SK-N-SH treated with all-trans-retinoic acid at 6 μM for 48 hours (cell line): ENCODE results near the gene ANKS1A.

Experiments used
- ATAC-seq: fragments of 200-7000 bp; cut with Tn5 transposase; 3 replicates; pipeline ENCODE4 v1.9.1; 2020; ENCODE audit warnings: mild to moderate bottlenecking, moderate library complexity
- ARNTL ChIP-seq: fragments of 450-650 bp; formaldehyde crosslinking; IDR thresholded peaks from 2 replicates; pipeline ENCODE4 v1.5.0; 2020; ENCODE audit warnings: low read depth, mild to moderate bottlenecking, moderate library complexity, borderline replicate concordance
- BACH2 ChIP-seq: fragments of 250-450 bp; sonication (Bioruptor Pico); IDR thresholded peaks from 2 replicates; pipeline ENCODE4 v1.9.0; 2021; ENCODE audit warnings: mild to moderate bottlenecking, borderline replicate concordance
- CSDC2 ChIP-seq: fragments of 250-450 bp; sonication (Bioruptor Pico); IDR thresholded peaks from 2 replicates; pipeline ENCODE4 v1.5.0; 2020; ENCODE audit warnings: mild to moderate bottlenecking, moderate library complexity
- CSRNP3 ChIP-seq: fragments of 250-450 bp; sonication (Bioruptor Pico); IDR thresholded peaks from 2 replicates; pipeline ENCODE4 v1.5.1; 2021; ENCODE audit warnings: mild to moderate bottlenecking, moderate library complexity
- ESRRG ChIP-seq: fragments of 250-450 bp; sonication (Bioruptor Pico); IDR thresholded peaks from 2 replicates; pipeline ENCODE4 v1.6.1; 2021; ENCODE audit warnings: mild to moderate bottlenecking
- GLIS3 ChIP-seq: fragments of 250-450 bp; sonication (Bioruptor Pico); IDR thresholded peaks from 2 replicates; pipeline ENCODE4 v1.5.0; 2020; ENCODE audit warnings: mild to moderate bottlenecking, moderate library complexity
- ISL1 ChIP-seq: fragments of 250-450 bp; sonication (Bioruptor Pico); IDR thresholded peaks from 2 replicates; pipeline ENCODE4 v2.1.2; 2022; ENCODE audit warnings: mild to moderate bottlenecking, moderate library complexity
- OSR1 ChIP-seq: fragments of 250-450 bp; sonication (Bioruptor Pico); IDR thresholded peaks from 2 replicates; pipeline ENCODE4 v1.8.0; 2022; ENCODE audit warnings: moderate library complexity, mild to moderate bottlenecking, inconsistent platforms
- PATZ1 ChIP-seq: fragments of 250-450 bp; sonication (Bioruptor Pico); IDR thresholded peaks from 2 replicates; pipeline ENCODE4 v1.8.0; 2020; ENCODE audit warnings: mild to moderate bottlenecking, moderate library complexity, borderline replicate concordance
- POU6F1 ChIP-seq: fragments of 250-450 bp; sonication (Bioruptor Pico); IDR thresholded peaks from 2 replicates; pipeline ENCODE4 v1.8.0; 2021; ENCODE audit warnings: low read depth, mild to moderate bottlenecking, moderate library complexity, borderline replicate concordance
- PPARA ChIP-seq: fragments of 250-450 bp; sonication (Bioruptor Pico); IDR thresholded peaks from 2 replicates; pipeline ENCODE4 v1.5.0; 2020; ENCODE audit warnings: mild to moderate bottlenecking, borderline replicate concordance
- RARB ChIP-seq: fragments of 250-450 bp; sonication (Bioruptor Pico); IDR thresholded peaks from 2 replicates; pipeline ENCODE4 v1.8.0; 2021; ENCODE audit warnings: mild to moderate bottlenecking, moderate library complexity
- SNAI2 ChIP-seq: fragments of 250-450 bp; sonication (Bioruptor Pico); IDR thresholded peaks from 2 replicates; pipeline ENCODE4 v1.5.0; 2020; ENCODE audit warnings: mild to moderate bottlenecking, moderate library complexity
- TCF4 ChIP-seq: fragments of 250-450 bp; sonication (Bioruptor Pico); IDR thresholded peaks from 2 replicates; pipeline ENCODE4 v1.8.0; 2021; ENCODE audit warnings: mild to moderate bottlenecking, moderate library complexity, borderline replicate concordance
- TSHZ2 ChIP-seq: fragments of 250-450 bp; sonication (Bioruptor Pico); IDR thresholded peaks from 2 replicates; pipeline ENCODE4 v1.5.0; 2020; ENCODE audit warnings: mild to moderate bottlenecking, moderate library complexity
- ZC3H10 ChIP-seq: fragments of 250-450 bp; sonication (Bioruptor Pico); IDR thresholded peaks from 2 replicates; pipeline ENCODE4 v1.5.1; 2021; ENCODE audit warnings: mild to moderate bottlenecking, moderate library complexity
- ZFP3 ChIP-seq: fragments of 250-450 bp; sonication (Bioruptor Pico); IDR thresholded peaks from 2 replicates; pipeline ENCODE4 v1.5.0; 2020; ENCODE audit warnings: mild to moderate bottlenecking, moderate library complexity
- ZNF565 ChIP-seq: fragments of 450-650 bp; formaldehyde crosslinking; conservative IDR thresholded peaks from 2 replicates; pipeline ENCODE4 v1.5.0; 2020; ENCODE audit warnings: low read depth, mild to moderate bottlenecking, moderate library complexity
- ZNF70 ChIP-seq: fragments of 450-650 bp; formaldehyde crosslinking; IDR thresholded peaks from 2 replicates; pipeline ENCODE4 v1.5.0; 2020; ENCODE audit warnings: mild to moderate bottlenecking, moderate library complexity
- ZNF8 ChIP-seq: fragments of 450-650 bp; formaldehyde crosslinking; IDR thresholded peaks from 2 replicates; pipeline ENCODE4 v1.5.0; 2020; ENCODE audit warnings: mild to moderate bottlenecking, moderate library complexity

Gene ANKS1A

GRCh38 chr6:35027807-35028206 is 138.8 kb downstream of the ANKS1A start:
- ATAC-seq: no peak
- TF ChIP-seq ZNF70 (CRISPR knock-in tag) (no peak), BACH2 (CRISPR knock-in tag) (no peak), RARB (CRISPR knock-in tag) (no peak), ISL1 (CRISPR knock-in tag) (no peak), CSRNP3 (CRISPR knock-in tag) (no peak), GLIS3 (no peak), PATZ1 (CRISPR knock-in tag) (no peak), ZC3H10 (no peak), ZNF8 (no peak), ZNF565 (no peak), ZFP3 (CRISPR knock-in tag) (no peak), SNAI2 (CRISPR knock-in tag) (no peak), CSDC2 (CRISPR knock-in tag) (no peak), TCF4 (CRISPR knock-in tag) (no peak), OSR1 (CRISPR knock-in tag) (no peak), ARNTL (CRISPR knock-in tag) (no peak), PPARA (CRISPR knock-in tag) (no peak), ESRRG (CRISPR knock-in tag) (no peak), POU6F1 (no peak), TSHZ2 (CRISPR knock-in tag) (no peak)

- TF ChIP-seq SNAI2 (CRISPR knock-in tag): no peak
- TF ChIP-seq, all 23 proteins: peak for 0
- ATAC-seq: no peak
Measured at GRCh38 chr6:35028781-35029769, 140.0 kb downstream of the ANKS1A start.

- TF ChIP-seq BACH2 (CRISPR knock-in tag): no peak
- TF ChIP-seq POU6F1: no peak
- TF ChIP-seq TCF4 (CRISPR knock-in tag): no peak
- TF ChIP-seq PATZ1 (CRISPR knock-in tag): no peak
- TF ChIP-seq OSR1 (CRISPR knock-in tag): no peak
- TF ChIP-seq SNAI2 (CRISPR knock-in tag): no peak
- no peak for ATAC-seq
Measured at GRCh38 chr6:35030099-35030498, 141.0 kb downstream of the ANKS1A start.
